ENCODE measurements around the gene ZFYVE21. TPM values are rescaled to one million over a fixed set of nuclear protein-coding genes. Genes with fewer than 3 reads are reported as not detected.

Gene ZFYVE21
- total RNA-seq, 1 experiment from 2014 or later = 66.2 TPM

DNA sequence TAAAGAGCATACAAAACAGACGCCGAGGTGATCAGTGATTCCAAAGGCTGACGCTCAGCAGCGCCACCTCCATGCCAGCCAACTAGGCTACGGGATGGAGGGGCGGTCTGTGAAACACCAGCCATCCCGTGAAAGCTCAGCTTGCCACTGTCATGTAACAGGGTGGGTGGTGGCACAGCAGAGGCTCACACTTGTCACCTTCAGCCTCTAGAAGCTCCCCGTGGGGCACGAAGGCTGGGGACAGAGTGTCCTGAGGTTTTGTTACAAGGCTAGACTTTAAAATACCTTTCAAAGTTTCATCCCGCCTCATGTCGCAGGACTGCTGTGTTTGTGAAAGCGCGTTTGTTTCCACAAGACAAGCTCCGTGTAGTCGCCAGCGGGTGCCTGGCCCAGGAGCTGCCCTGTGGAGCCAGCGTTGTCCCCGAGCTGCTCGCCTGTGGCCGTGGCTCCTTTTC is 21.0 kb upstream of the ZFYVE21 start:
- no peak overlapping the region for H3K27ac Mint-ChIP-seq (ENCODE audit: unreplicated experiment)
- H3K9me3 Mint-ChIP-seq (ENCODE audit: unreplicated experiment) = no peaks in the 10 kb centered on the region

GRCh38 chr14:103695296-103696069 is 20.1 kb upstream of the ZFYVE21 start:
- H3K27ac Mint-ChIP-seq (ENCODE audit: unreplicated experiment) = peak overlapping the region; percentile 77
- BruUV-seq (replicated peaks) = TSS peak; percentile 4
- Histone ChIP-seq H3K27me3 (replicated peaks; ENCODE audit: control insufficient read depth, insufficient read depth, low read length) (no peaks in the 10 kb centered on the region), H3K9me3 (no peaks in the 10 kb centered on the region), H3K36me3 (ENCODE audit: control insufficient read depth, insufficient read depth, low read length) (peaks cover 2% of the 10 kb centered on the region; the same call in 1 of the 2 replicates), H3K4me3 (ENCODE audit: low read depth, low read length) (no peak overlapping the region), H3K4me1 (no peaks in the 10 kb centered on the region)
- H3K27me3 Mint-ChIP-seq (ENCODE audit: insufficient read depth, unreplicated experiment) = no peaks in the 10 kb centered on the region
- TF ChIP-seq CTCF (IDR thresholded peaks at IDR 0.05; ENCODE audit: insufficient read depth in 1 of 2, low read depth in 1 of 2, low read length in 1 of 2, severe bottlenecking in 1 of 2, unreplicated experiment in 1 of 2) = no peak
- H3K9me3 Mint-ChIP-seq (ENCODE audit: unreplicated experiment) = no peaks in the 10 kb centered on the region
- intact Hi-C loops (cut with micrococcal nuclease; ENCODE audit: unreplicated experiment) = no loop called here
- H3K4me1 Mint-ChIP-seq (ENCODE audit: low read depth, unreplicated experiment) = no peaks in the 10 kb centered on the region
- ChIA-PET CTCF (interaction anchor here (0.6 kb wide), 1 partner anchor 103 kb away, joined by 3 read pairs; no protein-coding TSS in a partner anchor), POLR2A (no interaction called here)
- DNase-seq = no peak
- H3K4me3 Mint-ChIP-seq (ENCODE audit: unreplicated experiment) = no peak overlapping the region
- peaks cover 79% of the 10 kb centered on the region for H3K36me3 Mint-ChIP-seq (ENCODE audit: insufficient read depth, unreplicated experiment)

More for the DNA sequence above, 21.0 kb upstream of the ZFYVE21 start:
- Histone ChIP-seq H3K4me3 (ENCODE audit: low read depth, low read length) (no peak overlapping the region), H3K9me3 (no peaks in the 10 kb centered on the region), H3K27me3 (replicated peaks; ENCODE audit: control insufficient read depth, insufficient read depth, low read length) (no peaks in the 10 kb centered on the region), H3K36me3 (ENCODE audit: control insufficient read depth, insufficient read depth, low read length) (peaks cover 2% of the 10 kb centered on the region; the same call in 1 of the 2 replicates), H3K4me1 (no peaks in the 10 kb centered on the region)
- CTCF ChIA-PET = interaction anchor here (0.6 kb wide), 1 partner anchor 102 kb away, joined by 3 read pairs; no protein-coding TSS in a partner anchor
- no peak for DNase-seq
- H3K4me3 Mint-ChIP-seq (ENCODE audit: unreplicated experiment) = no peak overlapping the region
- no peaks in the 10 kb centered on the region for H3K27me3 Mint-ChIP-seq (ENCODE audit: insufficient read depth, unreplicated experiment)
- no peaks in the 10 kb centered on the region for H3K4me1 Mint-ChIP-seq (ENCODE audit: low read depth, unreplicated experiment)
- intact Hi-C loops (cut with micrococcal nuclease; ENCODE audit: unreplicated experiment) = no loop called here
- peaks cover 79% of the 10 kb centered on the region for H3K36me3 Mint-ChIP-seq (ENCODE audit: insufficient read depth, unreplicated experiment)
- TF ChIP-seq CTCF (IDR thresholded peaks at IDR 0.05; ENCODE audit: insufficient read depth in 1 of 2, low read depth in 1 of 2, low read length in 1 of 2, severe bottlenecking in 1 of 2, unreplicated experiment in 1 of 2) = no peak
- BruUV-seq (replicated peaks) = no TSS peak
- POLR2A ChIA-PET = no interaction called here

GRCh38 chr14:103696070-103696402 is 19.6 kb upstream of the ZFYVE21 start:
- Mint-ChIP-seq H3K27ac (ENCODE audit: unreplicated experiment) (peak overlapping the region; percentile 77), H3K27me3 (ENCODE audit: insufficient read depth, unreplicated experiment) (no peaks in the 10 kb centered on the region), H3K4me1 (ENCODE audit: low read depth, unreplicated experiment) (no peaks in the 10 kb centered on the region), H3K9me3 (ENCODE audit: unreplicated experiment) (no peaks in the 10 kb centered on the region), H3K36me3 (ENCODE audit: insufficient read depth, unreplicated experiment) (peaks cover 82% of the 10 kb centered on the region), H3K4me3 (ENCODE audit: unreplicated experiment) (no peak overlapping the region)
- no peak for TF ChIP-seq CTCF (IDR thresholded peaks at IDR 0.05; ENCODE audit: insufficient read depth in 1 of 2, low read depth in 1 of 2, low read length in 1 of 2, severe bottlenecking in 1 of 2, unreplicated experiment in 1 of 2)
- Histone ChIP-seq H3K9me3 (no peaks in the 10 kb centered on the region), H3K27me3 (replicated peaks; ENCODE audit: control insufficient read depth, insufficient read depth, low read length) (no peaks in the 10 kb centered on the region), H3K4me3 (ENCODE audit: low read depth, low read length) (no peak overlapping the region), H3K4me1 (no peaks in the 10 kb centered on the region), H3K36me3 (ENCODE audit: control insufficient read depth, insufficient read depth, low read length) (peaks cover 2% of the 10 kb centered on the region; the same call in 1 of the 2 replicates)
- ChIA-PET CTCF (no interaction called here), POLR2A (no interaction called here)
- no TSS peak for BruUV-seq (replicated peaks)
- intact Hi-C loops (cut with micrococcal nuclease; ENCODE audit: unreplicated experiment) = no loop called here
- DNase-seq = no peak

All from Caco-2 (cell line).